Measurements from ENCODE around the gene AKNA.

GRCh38 chr9:114355821-114356220, 32.0 kb downstream of the AKNA start:
- TF ChIP-seq, protein P1, sequence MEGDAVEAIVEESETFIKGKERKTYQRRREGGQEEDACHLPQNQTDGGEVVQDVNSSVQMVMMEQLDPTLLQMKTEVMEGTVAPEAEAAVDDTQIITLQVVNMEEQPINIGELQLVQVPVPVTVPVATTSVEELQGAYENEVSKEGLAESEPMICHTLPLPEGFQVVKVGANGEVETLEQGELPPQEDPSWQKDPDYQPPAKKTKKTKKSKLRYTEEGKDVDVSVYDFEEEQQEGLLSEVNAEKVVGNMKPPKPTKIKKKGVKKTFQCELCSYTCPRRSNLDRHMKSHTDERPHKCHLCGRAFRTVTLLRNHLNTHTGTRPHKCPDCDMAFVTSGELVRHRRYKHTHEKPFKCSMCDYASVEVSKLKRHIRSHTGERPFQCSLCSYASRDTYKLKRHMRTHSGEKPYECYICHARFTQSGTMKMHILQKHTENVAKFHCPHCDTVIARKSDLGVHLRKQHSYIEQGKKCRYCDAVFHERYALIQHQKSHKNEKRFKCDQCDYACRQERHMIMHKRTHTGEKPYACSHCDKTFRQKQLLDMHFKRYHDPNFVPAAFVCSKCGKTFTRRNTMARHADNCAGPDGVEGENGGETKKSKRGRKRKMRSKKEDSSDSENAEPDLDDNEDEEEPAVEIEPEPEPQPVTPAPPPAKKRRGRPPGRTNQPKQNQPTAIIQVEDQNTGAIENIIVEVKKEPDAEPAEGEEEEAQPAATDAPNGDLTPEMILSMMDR (IDR thresholded peaks at IDR 0.05) = no peak
- no peak for TF ChIP-seq EZH2 (IDR thresholded peaks at IDR 0.05; ENCODE audit: borderline replicate concordance, insufficient read depth, low read depth, low read length, poor library complexity, severe bottlenecking)
